K562 (cell line): ENCODE measurements around the gene NMRAL1. TPM values are rescaled to one million over a fixed set of nuclear protein-coding genes. Genes with fewer than 3 reads are reported as not detected.

Source experiments
- CCNT2 ChIP-seq: IDR thresholded peaks from 2 replicates; pipeline ENCODE4 v1.6.1; 2011; ENCODE audit warnings: borderline replicate concordance, low read depth, mild to moderate bottlenecking, moderate library complexity, mixed read lengths, low read length; ENCODE audit not compliant: insufficient read length; ENCODE audit errors: extremely low read depth
- DPF2 ChIP-seq: fragments of 450-650 bp; IDR thresholded peaks from 2 replicates; pipeline ENCODE4 v1.6.1; 2016
- ELK1 ChIP-seq: sonication (generic); formaldehyde crosslinking; IDR thresholded peaks from 2 replicates; pipeline ENCODE4 v1.8.1; 2022; ENCODE audit warnings: missing genetic modification reagents
- HNRNPLL ChIP-seq: fragments of 200-400 bp; formaldehyde crosslinking; IDR thresholded peaks from 2 replicates; pipeline ENCODE4 v1.6.1; 2017; ENCODE audit warnings: low read length, low read depth, mild to moderate bottlenecking; ENCODE audit not compliant: poor library complexity, severe bottlenecking
- KAT7 ChIP-seq: sonication (generic); formaldehyde crosslinking; IDR thresholded peaks from 2 replicates; pipeline ENCODE4 v1.8.0; 2022; ENCODE audit warnings: missing genetic modification reagents, mild to moderate bottlenecking, borderline replicate concordance
- MNT ChIP-seq, 2 experiments: fragments of 450-650 bp; conservative IDR thresholded peaks; 2 replicates each; pipeline ENCODE4 v1.6.1; 2017; ENCODE audit warnings: mild to moderate bottlenecking in 2 of 2, moderate library complexity in 2 of 2
- MTA2 ChIP-seq: fragments of 450-650 bp; IDR thresholded peaks from 2 replicates; pipeline ENCODE4 v1.6.1; 2016; ENCODE audit warnings: low read depth
- MTF1 ChIP-seq: fragments of 250-450 bp; sonication (Bioruptor Pico); IDR thresholded peaks from 2 replicates; pipeline ENCODE4 v1.9.0; 2021; ENCODE audit warnings: moderate library complexity, mild to moderate bottlenecking, inconsistent platforms, borderline replicate concordance
- MYC ChIP-seq, 2 experiments: fragments of 250-450 bp in 1 of 2; sonication (Bioruptor Pico) in 1 of 2; IDR thresholded peaks; 2 replicates each; pipeline versions ENCODE4 v1.5.1 to v1.6.1; 2012 to 2021; ENCODE audit warnings: low read depth in 2 of 2, borderline replicate concordance in 1 of 2, improper control_type of control experiment in 1 of 2, low read length in 1 of 2, mild to moderate bottlenecking in 1 of 2, moderate library complexity in 1 of 2
- NCOA2 ChIP-seq, 2 experiments: fragments of 450-650 bp; IDR thresholded peaks; 2 replicates each; pipeline ENCODE4 v1.6.1; 2018; ENCODE audit warnings: mild to moderate bottlenecking in 2 of 2, moderate library complexity in 1 of 2; ENCODE audit not compliant: partially characterized antibody in 2 of 2
- NKRF ChIP-seq: fragments of 450-650 bp; IDR thresholded peaks from 2 replicates; pipeline ENCODE4 v1.6.1; 2016; ENCODE audit warnings: borderline replicate concordance
- POLR2H ChIP-seq: IDR thresholded peaks from 2 replicates; pipeline ENCODE4 v1.6.1; 2016; ENCODE audit warnings: missing genetic modification characterization, low read depth, mild to moderate bottlenecking, control low read depth, missing compliant biosample characterization, moderate library complexity
- SP2 ChIP-seq: IDR thresholded peaks from 2 replicates; pipeline ENCODE4 v1.6.1; 2011; ENCODE audit warnings: mild to moderate bottlenecking, low read depth, low read length, moderate library complexity; ENCODE audit not compliant: poor library complexity, severe bottlenecking; ENCODE audit errors: extremely low read depth
- TCF3 ChIP-seq: sonication (generic); formaldehyde crosslinking; IDR thresholded peaks from 2 replicates; pipeline ENCODE4 v1.4.0; 2020; ENCODE audit warnings: mild to moderate bottlenecking, missing genetic modification reagents
- TRIM25 ChIP-seq: fragments of 450-650 bp; IDR thresholded peaks from 2 replicates; pipeline ENCODE4 v1.7.0; 2016; ENCODE audit warnings: borderline replicate concordance
- ZBTB8A ChIP-seq: fragments of 450-650 bp; IDR thresholded peaks from 2 replicates; pipeline ENCODE4 v1.6.1; 2018; ENCODE audit warnings: mild to moderate bottlenecking, moderate library complexity; ENCODE audit not compliant: partially characterized antibody
- polyA plus RNA-seq, 8 experiments: library from polyadenylated mRNA; depleted of rRNA in 4 of 8; stranded (reverse) in 5 of 8; unstranded in 3 of 8; fragments of >200 nt; fragmentation: Nextera tagmentation in 2 of 8; fragmentation: Illumina TruSeq in 1 of 8; extraction: Ambion mirVana in 2 of 8; extraction: Trizol in 1 of 8; gene quantifications; 2 replicates each; pipeline versions ENCODE4 v1.2.1 to v1.2.3, GENCODE V29; 2011 to 2014; ENCODE audit warnings: inconsistent platforms in 1 of 8, missing spikeins in 1 of 8
- total RNA-seq, 7 experiments: library from RNA; depleted of rRNA in 6 of 7; stranded (reverse); fragments of >200 nt in 6 of 7; fragmentation: Illumina TruSeq in 2 of 7; extraction: Trizol in 2 of 7; gene quantifications; 2 replicates each; pipeline versions ENCODE4 v1.2.1 to v1.2.3, GENCODE V29; 2011 to 2021; ENCODE audit warnings: low replicate concordance in 1 of 7
- TF ChIP-seq, protein P1 (sequence below): sonication (generic); formaldehyde crosslinking; IDR thresholded peaks from 2 replicates; pipeline ENCODE4 v1.8.1; 2023; ENCODE audit warnings: mild to moderate bottlenecking, missing genetic modification reagents

Gene NMRAL1
- total and polyA plus RNA-seq, 9 of the 15 experiments (the other 6 are each of a cell fraction or from before 2014, with no cell fraction given), result 6.3 to 116 (median 63.2) TPM

DNA sequence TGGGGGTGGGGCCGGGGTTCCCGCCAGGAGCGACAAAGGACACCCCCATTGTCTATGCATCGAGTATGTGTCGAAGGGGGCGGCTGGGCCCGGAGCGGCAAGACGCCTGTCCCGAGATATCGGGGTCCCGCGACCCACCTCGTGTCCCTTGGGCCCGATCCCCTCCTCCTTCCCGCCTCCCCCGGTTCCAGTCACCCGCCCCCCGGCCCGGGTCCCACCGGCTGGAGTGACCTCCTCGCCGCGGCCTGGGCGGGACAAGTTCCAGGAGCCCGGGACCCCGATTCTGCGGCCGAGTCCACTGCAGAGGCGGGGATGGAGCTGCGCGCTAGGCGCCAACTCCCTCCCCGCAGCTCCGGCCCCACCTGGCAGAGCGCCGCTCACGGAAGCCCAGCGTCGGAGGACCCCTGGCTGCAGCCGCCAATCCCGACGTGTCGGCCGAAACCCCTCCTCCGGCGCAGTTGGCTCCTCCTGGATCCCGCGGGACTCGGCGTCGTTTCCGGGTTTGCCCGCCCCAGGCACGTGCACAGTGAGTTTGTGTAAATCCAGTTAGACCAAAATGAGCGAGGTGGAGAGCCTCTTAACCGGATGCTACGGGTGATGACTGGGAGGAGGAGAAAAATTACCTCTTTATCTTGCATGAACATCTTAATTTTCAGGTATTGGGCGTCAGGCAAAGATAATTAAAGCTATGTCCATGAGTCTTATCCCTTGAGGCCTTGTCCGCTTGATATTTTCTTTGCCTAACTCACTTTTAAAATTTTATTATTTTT lies at the start of gene NMRAL1 (continued):
- TF ChIP-seq KAT7 (CRISPR knock-in tag), result peak; percentile 81; the same call in 1 of the 2 replicates
- TF ChIP-seq NCOA2 (IDR thresholded peaks at IDR 0.05; ENCODE audit: partially characterized antibody in 2 of 2), result no peak
- TF ChIP-seq MNT (conservative IDR thresholded peaks at IDR 0.05), result peak; percentile 97 to 98
- TF ChIP-seq HNRNPLL, result peak; percentile 67
- peak; percentile 51 for TF ChIP-seq SP2
- TF ChIP-seq CCNT2, result peak; percentile 66
- peak; percentile 85 for TF ChIP-seq POLR2H (tag)
- no peak for TF ChIP-seq TRIM25
- TF ChIP-seq MTF1 (CRISPR knock-in tag), result no peak
- TF ChIP-seq ELK1, result no peak
- TF ChIP-seq MYC (IDR thresholded peaks at IDR 0.05; ENCODE audit: low read depth, low read length), result peak; percentile 99
- TF ChIP-seq MYC (CRISPR knock-in tag; IDR thresholded peaks at IDR 0.05; ENCODE audit: borderline replicate concordance, low read depth), result 0 out of 2 replicates have a peak, but pooled peaks have one; percentile 63
- peak; percentile 76 for TF ChIP-seq DPF2
- TF ChIP-seq TCF3 (CRISPR knock-in tag), result 0 out of 2 replicates have a peak, but pooled peaks have one; percentile 13
- TF ChIP-seq, protein P1, sequence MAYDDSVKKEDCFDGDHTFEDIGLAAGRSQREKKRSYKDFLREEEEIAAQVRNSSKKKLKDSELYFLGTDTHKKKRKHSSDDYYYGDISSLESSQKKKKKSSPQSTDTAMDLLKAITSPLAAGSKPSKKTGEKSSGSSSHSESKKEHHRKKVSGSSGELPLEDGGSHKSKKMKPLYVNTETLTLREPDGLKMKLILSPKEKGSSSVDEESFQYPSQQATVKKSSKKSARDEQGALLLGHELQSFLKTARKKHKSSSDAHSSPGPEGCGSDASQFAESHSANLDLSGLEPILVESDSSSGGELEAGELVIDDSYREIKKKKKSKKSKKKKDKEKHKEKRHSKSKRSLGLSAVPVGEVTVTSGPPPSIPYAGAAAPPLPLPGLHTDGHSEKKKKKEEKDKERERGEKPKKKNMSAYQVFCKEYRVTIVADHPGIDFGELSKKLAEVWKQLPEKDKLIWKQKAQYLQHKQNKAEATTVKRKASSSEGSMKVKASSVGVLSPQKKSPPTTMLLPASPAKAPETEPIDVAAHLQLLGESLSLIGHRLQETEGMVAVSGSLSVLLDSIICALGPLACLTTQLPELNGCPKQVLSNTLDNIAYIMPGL (CRISPR knock-in tag), result no peak
- no peak for TF ChIP-seq MTA2
- no peak for TF ChIP-seq ZBTB8A
- peak; percentile 44; the same call in 1 of the 2 replicates for TF ChIP-seq NKRF
